K562 (cell line): ENCODE measurements around the gene NTRK1. TPM values are rescaled to one million over a fixed set of nuclear protein-coding genes. Genes with fewer than 3 reads are reported as not detected.

ENCODE experiments used
- BRF1 ChIP-seq: IDR thresholded peaks from 3 replicates; pipeline ENCODE4 v1.6.1; 2011; ENCODE audit warnings: borderline replicate concordance, mild to moderate bottlenecking; ENCODE audit not compliant: insufficient read length; ENCODE audit errors: extremely low read depth
- CBFB ChIP-seq: sonication (generic); formaldehyde crosslinking; IDR thresholded peaks from 2 replicates; pipeline ENCODE4 v1.4.0; 2020; ENCODE audit warnings: mild to moderate bottlenecking, missing genetic modification reagents
- CBX2 ChIP-seq: fragments of 200-600 bp; sonication (generic); IDR thresholded peaks from one replicate; pipeline ENCODE4 v1.6.1; 2012; ENCODE audit warnings: mild to moderate bottlenecking, low read length, inconsistent platforms; ENCODE audit not compliant: insufficient read depth, poor library complexity, severe bottlenecking
- ELF1 ChIP-seq: fragments of 200-800 bp; sonication (Bioruptor generic); IDR thresholded peaks from 2 replicates; pipeline ENCODE4 v1.6.1; 2016; ENCODE audit warnings: missing genetic modification characterization, missing compliant biosample characterization
- GTF2F1 ChIP-seq: IDR thresholded peaks from 2 replicates; pipeline ENCODE4 v1.6.1; 2011; ENCODE audit warnings: low read depth, low read length, improper control_type of control experiment
- MAFF ChIP-seq: IDR thresholded peaks from 2 replicates; pipeline ENCODE4 v1.6.1; 2012; ENCODE audit warnings: low read length, improper control_type of control experiment
- TEAD4 ChIP-seq, 2 experiments: sonication (generic) in 1 of 2; formaldehyde crosslinking in 1 of 2; IDR thresholded peaks; 2 replicates each; pipeline versions ENCODE4 v1.6.1 to v1.8.0; 2012 to 2022; ENCODE audit warnings: borderline replicate concordance in 1 of 2, inconsistent platforms in 1 of 2, low read length in 1 of 2, mild to moderate bottlenecking in 1 of 2, missing genetic modification reagents in 1 of 2
- ZNF274 ChIP-seq: IDR thresholded peaks from 2 replicates; pipeline ENCODE4 v1.6.1; 2011; ENCODE audit warnings: low read depth, mild to moderate bottlenecking, low read length, moderate library complexity, borderline replicate concordance
- polyA plus RNA-seq, 8 experiments: library from polyadenylated mRNA; depleted of rRNA in 4 of 8; stranded (reverse) in 5 of 8; unstranded in 3 of 8; fragments of >200 nt; fragmentation: Nextera tagmentation in 2 of 8; fragmentation: Illumina TruSeq in 1 of 8; extraction: Ambion mirVana in 2 of 8; extraction: Trizol in 1 of 8; gene quantifications; 2 replicates each; pipeline versions ENCODE4 v1.2.1 to v1.2.3, GENCODE V29; 2011 to 2014; ENCODE audit warnings: inconsistent platforms in 1 of 8, missing spikeins in 1 of 8
- total RNA-seq, 7 experiments: library from RNA; depleted of rRNA in 6 of 7; stranded (reverse); fragments of >200 nt in 6 of 7; fragmentation: Illumina TruSeq in 2 of 7; extraction: Trizol in 2 of 7; gene quantifications; 2 replicates each; pipeline versions ENCODE4 v1.2.1 to v1.2.3, GENCODE V29; 2011 to 2021; ENCODE audit warnings: low replicate concordance in 1 of 7
- TF ChIP-seq, protein P1 (sequence below), 2 experiments: fragments of 450-650 bp; IDR thresholded peaks; 2 replicates each; pipeline ENCODE4 v1.6.1; 2016; ENCODE audit warnings: mild to moderate bottlenecking in 2 of 2, borderline replicate concordance in 1 of 2, low read depth in 1 of 2, moderate library complexity in 1 of 2
- TF ChIP-seq, protein P2 (sequence below): sonication (generic); formaldehyde crosslinking; IDR thresholded peaks from 2 replicates; pipeline ENCODE4 v1.8.1; 2023; ENCODE audit warnings: mild to moderate bottlenecking, missing genetic modification reagents, moderate library complexity
- TF ChIP-seq, protein P3 (sequence below): fragments of 450-650 bp; conservative IDR thresholded peaks from 2 replicates; pipeline ENCODE4 v1.6.1; 2016; ENCODE audit warnings: missing genetic modification characterization, low read depth, mild to moderate bottlenecking, control low read depth, missing compliant biosample characterization

Gene NTRK1
- total and polyA plus RNA-seq, 9 of the 15 experiments (the other 6 are each of a cell fraction or from before 2014, with no cell fraction given): 0.46 to 30.0 (median 7.9) TPM

DNA sequence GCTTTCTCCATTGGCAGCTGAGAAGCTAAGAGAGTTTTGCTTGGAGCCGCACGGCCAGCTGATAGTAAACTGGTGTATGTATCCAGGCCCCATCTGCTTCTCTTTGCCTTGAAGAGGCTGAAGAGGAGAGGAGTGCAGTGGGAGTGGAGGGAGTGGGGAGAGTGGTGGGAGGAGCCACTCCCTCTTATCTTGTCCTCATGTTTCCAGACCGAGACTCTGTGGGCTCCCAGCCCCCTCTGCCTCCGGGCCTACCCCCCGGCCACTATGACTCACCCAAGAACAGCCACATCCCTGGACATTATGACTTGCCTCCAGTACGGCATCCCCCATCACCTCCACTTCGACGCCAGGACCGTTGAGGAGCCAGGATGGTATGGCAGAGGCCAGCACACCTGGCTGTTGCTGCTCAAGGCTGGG, 53.8 kb downstream of the NTRK1 start (continued):
- TF ChIP-seq, protein P1, sequence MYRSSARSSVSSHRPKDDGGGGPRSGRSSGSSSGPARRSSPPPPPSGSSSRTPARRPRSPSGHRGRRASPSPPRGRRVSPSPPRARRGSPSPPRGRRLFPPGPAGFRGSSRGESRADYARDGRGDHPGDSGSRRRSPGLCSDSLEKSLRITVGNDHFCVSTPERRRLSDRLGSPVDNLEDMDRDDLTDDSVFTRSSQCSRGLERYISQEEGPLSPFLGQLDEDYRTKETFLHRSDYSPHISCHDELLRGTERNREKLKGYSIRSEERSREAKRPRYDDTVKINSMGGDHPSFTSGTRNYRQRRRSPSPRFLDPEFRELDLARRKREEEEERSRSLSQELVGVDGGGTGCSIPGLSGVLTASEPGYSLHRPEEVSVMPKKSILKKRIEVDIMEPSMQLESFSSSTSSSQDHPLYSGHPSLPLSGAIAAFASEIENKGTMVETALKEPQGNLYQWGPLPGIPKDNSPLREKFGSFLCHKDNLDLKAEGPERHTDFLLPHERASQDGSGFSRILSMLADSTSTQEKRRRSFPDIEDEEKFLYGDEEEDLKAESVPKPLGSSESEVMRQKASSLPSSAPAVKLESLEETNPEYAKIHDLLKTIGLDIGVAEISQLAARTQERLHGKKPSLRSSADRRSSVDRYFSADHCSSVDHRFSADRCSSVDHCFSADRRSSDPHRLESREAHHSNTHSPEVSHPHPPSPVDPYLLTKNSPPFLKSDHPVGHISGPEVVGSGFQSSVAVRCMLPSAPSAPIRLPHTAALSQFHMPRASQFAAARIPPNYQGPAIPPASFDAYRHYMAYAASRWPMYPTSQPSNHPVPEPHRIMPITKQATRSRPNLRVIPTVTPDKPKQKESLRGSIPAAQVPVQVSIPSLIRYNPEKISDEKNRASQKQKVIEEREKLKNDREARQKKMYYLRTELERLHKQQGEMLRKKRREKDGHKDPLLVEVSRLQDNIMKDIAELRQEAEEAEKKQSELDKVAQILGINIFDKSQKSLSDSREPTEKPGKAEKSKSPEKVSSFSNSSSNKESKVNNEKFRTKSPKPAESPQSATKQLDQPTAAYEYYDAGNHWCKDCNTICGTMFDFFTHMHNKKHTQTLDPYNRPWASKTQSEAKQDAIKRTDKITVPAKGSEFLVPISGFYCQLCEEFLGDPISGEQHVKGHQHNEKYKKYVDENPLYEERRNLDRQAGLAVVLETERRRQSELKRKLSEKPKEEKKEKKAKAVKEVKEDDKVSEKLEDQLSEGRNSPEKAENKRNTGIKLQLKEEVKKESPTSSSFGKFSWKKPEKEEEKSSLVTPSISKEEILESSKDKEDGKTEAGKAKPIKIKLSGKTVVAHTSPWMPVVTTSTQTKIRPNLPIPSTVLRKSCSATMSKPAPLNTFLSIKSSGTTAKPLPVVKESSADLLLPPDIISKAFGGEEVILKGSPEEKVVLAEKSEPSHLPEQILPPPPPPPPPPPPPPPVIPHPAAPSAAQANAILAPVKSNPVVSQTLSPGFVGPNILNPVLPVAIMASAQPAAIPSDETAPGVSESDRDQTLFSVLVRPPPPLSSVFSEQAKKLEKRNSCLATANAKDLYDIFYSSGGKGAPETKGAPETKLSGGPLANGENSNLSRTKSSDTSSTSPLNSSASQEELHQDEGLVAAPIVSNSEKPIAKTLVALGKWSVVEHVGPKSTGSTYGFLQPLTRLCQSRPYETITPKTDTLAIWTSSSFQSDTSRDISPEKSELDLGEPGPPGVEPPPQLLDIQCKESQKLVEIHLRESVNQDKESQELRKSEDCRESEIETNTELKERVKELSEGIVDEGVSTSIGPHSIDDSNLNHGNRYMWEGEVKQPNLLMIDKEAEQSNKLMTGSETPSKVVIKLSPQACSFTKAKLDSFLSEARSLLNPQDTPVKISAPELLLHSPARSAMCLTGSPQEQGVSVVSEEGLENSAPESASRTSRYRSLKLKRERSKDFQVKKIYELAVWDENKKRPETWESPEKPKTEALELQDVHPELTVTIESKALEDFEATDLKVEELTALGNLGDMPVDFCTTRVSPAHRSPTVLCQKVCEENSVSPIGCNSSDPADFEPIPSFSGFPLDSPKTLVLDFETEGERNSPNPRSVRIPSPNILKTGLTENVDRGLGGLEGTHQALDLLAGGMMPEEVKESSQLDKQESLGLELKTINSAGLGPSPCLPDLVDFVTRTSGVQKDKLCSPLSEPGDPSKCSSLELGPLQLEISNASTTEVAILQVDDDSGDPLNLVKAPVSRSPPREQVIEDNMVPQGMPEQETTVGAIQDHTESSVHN (IDR thresholded peaks at IDR 0.05; ENCODE audit: borderline replicate concordance in 1 of 2, low read depth in 1 of 2): no peak
- TF ChIP-seq, protein P2, sequence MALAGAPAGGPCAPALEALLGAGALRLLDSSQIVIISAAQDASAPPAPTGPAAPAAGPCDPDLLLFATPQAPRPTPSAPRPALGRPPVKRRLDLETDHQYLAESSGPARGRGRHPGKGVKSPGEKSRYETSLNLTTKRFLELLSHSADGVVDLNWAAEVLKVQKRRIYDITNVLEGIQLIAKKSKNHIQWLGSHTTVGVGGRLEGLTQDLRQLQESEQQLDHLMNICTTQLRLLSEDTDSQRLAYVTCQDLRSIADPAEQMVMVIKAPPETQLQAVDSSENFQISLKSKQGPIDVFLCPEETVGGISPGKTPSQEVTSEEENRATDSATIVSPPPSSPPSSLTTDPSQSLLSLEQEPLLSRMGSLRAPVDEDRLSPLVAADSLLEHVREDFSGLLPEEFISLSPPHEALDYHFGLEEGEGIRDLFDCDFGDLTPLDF (CRISPR knock-in tag): no peak
- TF ChIP-seq BRF1 (no peak), ELF1 (tag) (no peak), CBFB (no peak; the same call in 1 of the 2 replicates), ZNF274 (no peak), MAFF (no peak), TEAD4 (IDR thresholded peaks at IDR 0.05; ENCODE audit: low read length) (peak; percentile 50), TEAD4 (CRISPR knock-in tag; IDR thresholded peaks at IDR 0.05; ENCODE audit: borderline replicate concordance) (no peak), CBX2 (no peak), GTF2F1 (no peak)
- TF ChIP-seq, protein P3, sequence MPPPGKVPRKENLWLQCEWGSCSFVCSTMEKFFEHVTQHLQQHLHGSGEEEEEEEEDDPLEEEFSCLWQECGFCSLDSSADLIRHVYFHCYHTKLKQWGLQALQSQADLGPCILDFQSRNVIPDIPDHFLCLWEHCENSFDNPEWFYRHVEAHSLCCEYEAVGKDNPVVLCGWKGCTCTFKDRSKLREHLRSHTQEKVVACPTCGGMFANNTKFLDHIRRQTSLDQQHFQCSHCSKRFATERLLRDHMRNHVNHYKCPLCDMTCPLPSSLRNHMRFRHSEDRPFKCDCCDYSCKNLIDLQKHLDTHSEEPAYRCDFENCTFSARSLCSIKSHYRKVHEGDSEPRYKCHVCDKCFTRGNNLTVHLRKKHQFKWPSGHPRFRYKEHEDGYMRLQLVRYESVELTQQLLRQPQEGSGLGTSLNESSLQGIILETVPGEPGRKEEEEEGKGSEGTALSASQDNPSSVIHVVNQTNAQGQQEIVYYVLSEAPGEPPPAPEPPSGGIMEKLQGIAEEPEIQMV (tag): no peak
